MCF 10A (cell line): ENCODE data around the gene PNRC2. TPM values are rescaled to one million over a fixed set of nuclear protein-coding genes. Genes with fewer than 3 reads are reported as not detected.

ENCODE experiments used
- BruUV-seq: library from RNA; stranded (reverse); fragments of 400-500 nt; replicated peaks from 2 replicates; lab custom pipeline; 2021; lab: Mats Ljungman, UMichigan
- CTCF ChIA-PET: fragments of 300-600 bp; sonication (Branson Sonifier 250); formaldehyde crosslinking; extraction: SDS; loops from one replicate; lab custom pipeline; 2021; ENCODE audit warnings: antibody characterized with exemption, inconsistent platforms; lab: Yijun Ruan, JAX
- POLR2A ChIA-PET: fragments of 300-600, 350-650 bp; sonication (Branson Sonifier 250); formaldehyde crosslinking; extraction: SDS; loops from one replicate; lab custom pipeline; 2020; ENCODE audit warnings: antibody characterized with exemption, inconsistent platforms; lab: Yijun Ruan, JAX
- DNase-seq: peaks from one replicate; pipeline ENCODE4 v3.0.0-alpha.2; 2018; ENCODE audit not compliant: unreplicated experiment
- H3K27ac Mint-ChIP-seq: one replicate; pipeline ENCODE4 v1.8.0; 2022; ENCODE audit warnings: mild to moderate bottlenecking, low read depth, mixed read lengths; ENCODE audit not compliant: unreplicated experiment
- H3K27me3 Mint-ChIP-seq: one replicate; pipeline ENCODE4 v1.8.0; 2022; ENCODE audit warnings: mixed read lengths; ENCODE audit not compliant: insufficient read depth, unreplicated experiment
- H3K36me3 Mint-ChIP-seq: one replicate; pipeline ENCODE4 v1.8.0; 2022; ENCODE audit warnings: mild to moderate bottlenecking, moderate library complexity, mixed read lengths; ENCODE audit not compliant: insufficient read depth, unreplicated experiment
- H3K4me1 Mint-ChIP-seq: one replicate; pipeline ENCODE4 v1.8.0; 2022; ENCODE audit warnings: mixed read lengths; ENCODE audit not compliant: insufficient read depth, unreplicated experiment
- H3K4me3 Mint-ChIP-seq: one replicate; pipeline ENCODE4 v1.8.0; 2022; ENCODE audit warnings: mild to moderate bottlenecking, moderate library complexity, mixed read lengths; ENCODE audit not compliant: unreplicated experiment
- H3K9me3 Mint-ChIP-seq: one replicate; pipeline ENCODE4 v1.8.0; 2022; ENCODE audit warnings: mixed read lengths; ENCODE audit not compliant: unreplicated experiment
- CTCF ChIP-seq: fragments of 200-600 bp; IDR thresholded peaks from one replicate; pipeline ENCODE4 v1.8.0; 2022; ENCODE audit warnings: antibody characterized with exemption, mild to moderate bottlenecking; ENCODE audit not compliant: unreplicated experiment
- intact Hi-C: fragments of 100-400 bp; cut with micrococcal nuclease; formaldehyde crosslinking; loops from 2 replicates; pipeline ENCODE4 v1.14.1; 2022
- total RNA-seq: library from RNA; stranded (reverse); gene quantifications from 2 replicates; pipeline ENCODE4 v1.2.3, GENCODE V29; 2022

The PNRC2 gene
- total RNA-seq, 1 experiment from 2014 or later: 115 TPM

- intact Hi-C loops: no loop called here
- no peak for DNase-seq
- POLR2A ChIA-PET: interaction anchor here (0.6 to 7.3 kb wide), 14 partner anchors 9 to 429 kb away, joined by 3 to 85 read pairs (median 6); partner anchors contain the start of genes ELOA, LYPLA2 and SRSF10
- TF ChIP-seq CTCF: no peak
- no peaks in the 10 kb centered on the region for H3K9me3 Mint-ChIP-seq
- CTCF ChIA-PET: interaction anchor here (0.5 to 2.9 kb wide), 3 partner anchors 9 to 64 kb away, joined by 3 to 14 read pairs (median 4); no protein-coding TSS in a partner anchor
- peak overlapping the region; percentile 46 for H3K27ac Mint-ChIP-seq
- no peaks in the 10 kb centered on the region for H3K27me3 Mint-ChIP-seq
- H3K4me3 Mint-ChIP-seq: no peak overlapping the region
- peaks cover 89% of the 10 kb centered on the region for H3K36me3 Mint-ChIP-seq
- H3K4me1 Mint-ChIP-seq: peaks cover 10% of the 10 kb centered on the region
- no TSS peak for BruUV-seq
Observed at GRCh38 chr1:23964235-23964668, 4.6 kb downstream of the PNRC2 start.

- BruUV-seq: no TSS peak
- CTCF ChIA-PET: interaction anchor here (0.9 to 2.9 kb wide), 2 partner anchors 59 to 63 kb away, joined by 3 to 14 read pairs; no protein-coding TSS in a partner anchor
- H3K36me3 Mint-ChIP-seq: peaks cover 89% of the 10 kb centered on the region
Observed at GRCh38 chr1:23964790-23965740, 5.4 kb downstream of the PNRC2 start.

GRCh38 chr1:23966973-23967493, 7.4 kb downstream of the PNRC2 start:
- no peak overlapping the region for H3K4me3 Mint-ChIP-seq
- CTCF ChIA-PET: interaction anchor here (1.5 kb wide), 1 partner anchor 61 kb away, joined by 5 read pairs; no protein-coding TSS in a partner anchor
- H3K27ac Mint-ChIP-seq: no peak overlapping the region
- no peak for TF ChIP-seq CTCF
- peaks cover 89% of the 10 kb centered on the region for H3K36me3 Mint-ChIP-seq
- DNase-seq: no peak
- POLR2A ChIA-PET: interaction anchor here (1.5 to 7.3 kb wide), 7 partner anchors 10 to 63 kb away, joined by 6 to 85 read pairs (median 6); partner anchors contain the start of gene SRSF10
- peaks cover 10% of the 10 kb centered on the region for H3K4me1 Mint-ChIP-seq
- no peaks in the 10 kb centered on the region for H3K9me3 Mint-ChIP-seq
- no peaks in the 10 kb centered on the region for H3K27me3 Mint-ChIP-seq
- TSS peak; percentile 1 for BruUV-seq
- intact Hi-C loops: loop anchor here (5.0 kb wide), 1 partner anchor 80 kb away; no protein-coding TSS in a partner anchor

More at GRCh38 chr1:23964790-23965740, 5.4 kb downstream of the PNRC2 start:
- Mint-ChIP-seq H3K9me3 (no peaks in the 10 kb centered on the region), H3K27ac (peak overlapping the region; percentile 46), H3K27me3 (no peaks in the 10 kb centered on the region), H3K4me3 (no peak overlapping the region), H3K4me1 (peaks cover 10% of the 10 kb centered on the region)
- POLR2A ChIA-PET: interaction anchor here (0.7 to 7.3 kb wide), 14 partner anchors 11 to 186 kb away, joined by 3 to 85 read pairs (median 6); partner anchors contain the start of genes LYPLA2 and SRSF10
- no peak for TF ChIP-seq CTCF
- intact Hi-C loops: loop anchor here (5.0 kb wide), 1 partner anchor 82 kb away; no protein-coding TSS in a partner anchor
- no peak for DNase-seq
